SU-DHL-6 (cell line): ENCODE measurements around the gene CLBA1.

ENCODE experiments used
- H2AFZ ChIP-seq: fragments of 200-600 bp; sonication (generic); 2 replicates; pipeline ENCODE4 v1.6.1; 2014; ENCODE audit warnings: low read depth, mild to moderate bottlenecking, moderate library complexity, mixed read lengths, antibody characterized with exemption, low read length; ENCODE audit not compliant: severe bottlenecking
- H3F3A ChIP-seq: fragments of 200-600 bp; shearing (Covaris generic); 2 replicates; pipeline ENCODE4 v1.6.0; 2016; ENCODE audit warnings: antibody characterized with exemption, mild to moderate bottlenecking; ENCODE audit not compliant: insufficient read depth
- H3K27ac ChIP-seq: fragments of 200-600 bp; sonication (generic); 2 replicates; pipeline ENCODE4 v1.5.1; 2016; ENCODE audit warnings: low read depth, mild to moderate bottlenecking, low read length, moderate library complexity, mixed read lengths
- H3K27me3 ChIP-seq: fragments of 200-600 bp; sonication (generic), shearing (Covaris generic); 2 replicates; pipeline ENCODE4 v1.6.0; 2014; ENCODE audit warnings: mild to moderate bottlenecking, low read length
- H3K36me3 ChIP-seq: fragments of 200-600 bp; sonication (generic); 2 replicates; pipeline ENCODE4 v1.6.1; 2014; ENCODE audit warnings: mild to moderate bottlenecking, low read length, mixed read lengths
- H3K4me2 ChIP-seq: fragments of 300-600, 200-600 bp; shearing (Covaris generic), sonication (generic); 2 replicates; pipeline ENCODE4 v1.6.0; 2014; ENCODE audit warnings: low read length, low read depth, mild to moderate bottlenecking; ENCODE audit not compliant: poor library complexity, severe bottlenecking
- H3K4me3 ChIP-seq: fragments of 200-600 bp; sonication (generic); 2 replicates; pipeline ENCODE4 v1.5.1; 2014; ENCODE audit warnings: antibody characterized with exemption, low read length, mild to moderate bottlenecking, mixed read lengths; ENCODE audit not compliant: insufficient read depth, poor library complexity, severe bottlenecking
- H3K79me2 ChIP-seq: fragments of 200-600 bp; sonication (generic); 2 replicates; pipeline ENCODE4 v1.6.1; 2014; ENCODE audit warnings: mild to moderate bottlenecking, low read length, moderate library complexity; ENCODE audit not compliant: insufficient read depth
- H3K9ac ChIP-seq: fragments of 200-600 bp; sonication (generic); 2 replicates; pipeline ENCODE4 v1.7.0; 2014; ENCODE audit warnings: mild to moderate bottlenecking, low read length
- H3K9me2 ChIP-seq: fragments of 200-600 bp; sonication (generic); replicated peaks from 2 replicates; pipeline ENCODE4 v1.6.1; 2014; ENCODE audit warnings: low read length; ENCODE audit not compliant: insufficient read depth
- H3K9me3 ChIP-seq: fragments of 200-600 bp; sonication (generic); 2 replicates; pipeline ENCODE4 v1.6.1; 2014; ENCODE audit warnings: low read length, mixed read lengths; ENCODE audit not compliant: insufficient read depth
- H4K20me1 ChIP-seq: fragments of 200-600 bp; sonication (generic); 2 replicates; pipeline ENCODE4 v1.6.1; 2014; ENCODE audit warnings: low read depth, mild to moderate bottlenecking, antibody characterized with exemption, low read length, moderate library complexity, mixed read lengths
- CTCF ChIP-seq: fragments of 200-600 bp; sonication (generic); IDR thresholded peaks from one replicate; pipeline ENCODE4 v1.5.1; 2017; ENCODE audit warnings: antibody characterized with exemption, mild to moderate bottlenecking, low read length, moderate library complexity; ENCODE audit not compliant: insufficient read depth, poor library complexity, severe bottlenecking
- EZH2phosphoT487 ChIP-seq: fragments of 200-600 bp; sonication (generic), shearing (Covaris generic); conservative IDR thresholded peaks from 2 replicates; pipeline ENCODE4 v1.6.1; 2018; ENCODE audit warnings: mild to moderate bottlenecking, antibody characterized with exemption, low read length, moderate library complexity, mixed read lengths

CLBA1 gene

GRCh38 chr14:104957146-104958113 is 28.2 kb upstream of the CLBA1 start:
- H3K27me3 ChIP-seq = no peaks in the 10 kb centered on the region
- TF ChIP-seq CTCF = no peak
- TF ChIP-seq EZH2phosphoT487 = no peak
- no peaks in the 10 kb centered on the region for H3K79me2 ChIP-seq
- H3K4me2 ChIP-seq = no peak overlapping the region
- no peaks in the 10 kb centered on the region for H3F3A ChIP-seq
- no peak overlapping the region for H3K27ac ChIP-seq
- H3K9ac ChIP-seq = no peak overlapping the region
- H3K9me2 ChIP-seq = no peaks in the 10 kb centered on the region
- H2AFZ ChIP-seq = no peak overlapping the region
- no peaks in the 10 kb centered on the region for H4K20me1 ChIP-seq
- H3K36me3 ChIP-seq = no peaks in the 10 kb centered on the region
- no peak overlapping the region for H3K4me3 ChIP-seq
- H3K9me3 ChIP-seq = no peaks in the 10 kb centered on the region

GRCh38 chr14:104964546-104964945 is 21.0 kb upstream of the CLBA1 start:
- no peaks in the 10 kb centered on the region for H3F3A ChIP-seq
- TF ChIP-seq CTCF = no peak
- TF ChIP-seq EZH2phosphoT487 = no peak
- H3K27ac ChIP-seq = no peak overlapping the region
- H3K79me2 ChIP-seq = no peaks in the 10 kb centered on the region
- H3K9ac ChIP-seq = no peak overlapping the region
- no peak overlapping the region for H3K4me3 ChIP-seq
- H3K36me3 ChIP-seq = no peaks in the 10 kb centered on the region
- H3K27me3 ChIP-seq = no peaks in the 10 kb centered on the region
- H2AFZ ChIP-seq = no peak overlapping the region
- no peaks in the 10 kb centered on the region for H3K9me3 ChIP-seq
- no peaks in the 10 kb centered on the region for H4K20me1 ChIP-seq
- H3K9me2 ChIP-seq = no peaks in the 10 kb centered on the region
- no peak overlapping the region for H3K4me2 ChIP-seq

GRCh38 chr14:104965561-104966231 is 19.9 kb upstream of the CLBA1 start:
- TF ChIP-seq CTCF = no peak
- TF ChIP-seq EZH2phosphoT487 = no peak
- Histone ChIP-seq H4K20me1 (no peaks in the 10 kb centered on the region), H3K27ac (no peak overlapping the region)

More at GRCh38 chr14:104965561-104966231, 19.9 kb upstream of the CLBA1 start:
- Histone ChIP-seq H3K9me2 (no peaks in the 10 kb centered on the region), H3K9ac (no peak overlapping the region), H3K9me3 (no peaks in the 10 kb centered on the region), H3K36me3 (no peaks in the 10 kb centered on the region), H3K4me3 (no peak overlapping the region), H3K79me2 (no peaks in the 10 kb centered on the region), H3F3A (no peaks in the 10 kb centered on the region), H3K27me3 (no peaks in the 10 kb centered on the region), H2AFZ (no peak overlapping the region), H3K4me2 (no peak overlapping the region)
